Effector memory CD4-positive, alpha-beta T cell (primary cell): Measurements from ENCODE around the gene GGTLC3.
"Not testable (repeated sequence)": the region's sequence is repeated elsewhere in the genome, so short reads cannot be mapped to it uniquely, and the experiment has no call there.

Experiments used
- DNase-seq, 3 donors: peaks; one replicate each; pipeline ENCODE4 v3.0.0-alpha.2; 2020
- H3K27ac ChIP-seq: 2 replicates; pipeline ENCODE4 v1.7.0; 2013; ENCODE audit warnings: mild to moderate bottlenecking, low read length, moderate library complexity; ENCODE audit not compliant: insufficient read depth, poor library complexity, severe bottlenecking
- H3K27me3 ChIP-seq: replicated peaks from 2 replicates; pipeline ENCODE4 v1.7.0; 2013; ENCODE audit warnings: mild to moderate bottlenecking, low read length; ENCODE audit not compliant: insufficient read depth, control insufficient read depth, poor library complexity, severe bottlenecking
- H3K36me3 ChIP-seq: 2 replicates; pipeline ENCODE4 v1.7.0; 2013; ENCODE audit warnings: mild to moderate bottlenecking, low read length, moderate library complexity; ENCODE audit not compliant: control insufficient read depth, insufficient read depth
- H3K4me1 ChIP-seq: 2 replicates; pipeline ENCODE4 v1.7.0; 2013; ENCODE audit warnings: low read length, mild to moderate bottlenecking; ENCODE audit not compliant: control insufficient read depth, insufficient read depth, poor library complexity, severe bottlenecking
- H3K4me3 ChIP-seq: 2 replicates; pipeline ENCODE4 v1.7.0; 2013; ENCODE audit warnings: low read length, low read depth, mild to moderate bottlenecking; ENCODE audit not compliant: insufficient read depth, poor library complexity, severe bottlenecking
- H3K9me3 ChIP-seq: 2 replicates; pipeline ENCODE4 v1.7.0; 2013; ENCODE audit warnings: mild to moderate bottlenecking, low read length, moderate library complexity; ENCODE audit not compliant: control insufficient read depth

Gene GGTLC3

GRCh38 chr22:18543400-18543799 is 25.4 kb upstream of the GGTLC3 start:
- H3K4me3 ChIP-seq, H3K4me1 ChIP-seq, H3K27ac ChIP-seq, H3K27me3 ChIP-seq, H3K36me3 ChIP-seq, H3K9me3 ChIP-seq, DNase-seq: not testable (repeated sequence)

GRCh38 chr22:18539994-18540393 is 22.0 kb upstream of the GGTLC3 start:
- not testable (repeated sequence) for H3K4me3 ChIP-seq, H3K27me3 ChIP-seq, H3K36me3 ChIP-seq, H3K4me1 ChIP-seq, H3K9me3 ChIP-seq, DNase-seq, H3K27ac ChIP-seq

GRCh38 chr22:18534315-18534714 is 16.4 kb upstream of the GGTLC3 start:
- not testable (repeated sequence) for DNase-seq, H3K27ac ChIP-seq, H3K36me3 ChIP-seq, H3K4me3 ChIP-seq, H3K27me3 ChIP-seq, H3K4me1 ChIP-seq, H3K9me3 ChIP-seq

GRCh38 chr22:18533633-18534032 is 15.7 kb upstream of the GGTLC3 start:
- not testable (repeated sequence) for H3K4me1 ChIP-seq, H3K27me3 ChIP-seq, H3K36me3 ChIP-seq, H3K9me3 ChIP-seq, DNase-seq, H3K4me3 ChIP-seq, H3K27ac ChIP-seq

- peak in 1 of 3 donors; percentile 13 for DNase-seq
- not testable (repeated sequence) for H3K36me3 ChIP-seq, H3K4me3 ChIP-seq, H3K27ac ChIP-seq, H3K4me1 ChIP-seq, H3K27me3 ChIP-seq, H3K9me3 ChIP-seq
Measured at GRCh38 chr22:18529416-18530145, 11.6 kb upstream of the GGTLC3 start.

GRCh38 chr22:18528597-18529415 is 10.8 kb upstream of the GGTLC3 start:
- not testable (repeated sequence) for H3K4me3 ChIP-seq, H3K36me3 ChIP-seq, H3K27me3 ChIP-seq, H3K4me1 ChIP-seq, H3K9me3 ChIP-seq, H3K27ac ChIP-seq
- peak; percentile 75 to 96 (median 75) for DNase-seq

- peak in 1 of 3 donors; percentile 9 for DNase-seq
- H3K9me3 ChIP-seq, H3K27me3 ChIP-seq, H3K27ac ChIP-seq, H3K4me1 ChIP-seq, H3K36me3 ChIP-seq, H3K4me3 ChIP-seq: not testable (repeated sequence)
Measured at GRCh38 chr22:18527752-18528596, 10.0 kb upstream of the GGTLC3 start, which contains the start of gene TMEM191B. Gene TMEM191B, plus strand, starts transcription at chr22:18527802. Its CDS starts 179 bp downstream, at chr22:18527981.

- not testable (repeated sequence) for H3K36me3 ChIP-seq, H3K4me3 ChIP-seq, H3K27me3 ChIP-seq, DNase-seq, H3K9me3 ChIP-seq, H3K4me1 ChIP-seq, H3K27ac ChIP-seq
Measured at GRCh38 chr22:18523328-18523727, 5.4 kb upstream of the GGTLC3 start.

GRCh38 chr22:18522762-18523161 is 4.8 kb upstream of the GGTLC3 start:
- H3K4me3 ChIP-seq, H3K4me1 ChIP-seq, H3K27ac ChIP-seq, H3K27me3 ChIP-seq, H3K36me3 ChIP-seq, H3K9me3 ChIP-seq, DNase-seq: not testable (repeated sequence)
